Ovary (tissue), 9 donors: Measurements from ENCODE around the gene CFLAR. TPM values are rescaled to one million over a fixed set of nuclear protein-coding genes. Genes with fewer than 3 reads are reported as not detected.

Experiments
- DNase-seq, 5 donors: peaks; one replicate each; pipeline ENCODE4 v3.0.0-alpha.2; 2019 to 2020
- H3K27ac ChIP-seq, 2 donors: fragments of 200-600 bp; one replicate each; pipeline versions ENCODE4 v1.5.1 to v1.8.0; 2019 to 2022
- H3K27me3 ChIP-seq: fragments of 200-600 bp; one replicate; pipeline ENCODE4 v1.8.0; 2022
- H3K36me3 ChIP-seq: fragments of 200-600 bp; sonication (generic); one replicate; pipeline ENCODE4 v1.5.1; 2019
- H3K4me1 ChIP-seq: one replicate; pipeline ENCODE4 v1.8.1; 2013; ENCODE audit warnings: mild to moderate bottlenecking, moderate library complexity; ENCODE audit not compliant: insufficient read depth
- H3K4me3 ChIP-seq: fragments of 200-600 bp; sonication (generic); one replicate; pipeline ENCODE4 v1.5.1; 2017
- H3K9me3 ChIP-seq, 2 donors: fragments of 200-600 bp in 1 of 2; sonication (generic) in 1 of 2; one replicate each; pipeline versions ENCODE4 v1.5.1 to v1.8.1; 2013 to 2019; ENCODE audit warnings: mild to moderate bottlenecking in 1 of 2, moderate library complexity in 1 of 2
- CTCF ChIP-seq, 3 donors: fragments of 450-650 bp in 2 of 3; fragments of 200-600 bp in 1 of 3; IDR thresholded peaks; one replicate each; pipeline versions ENCODE4 v1.5.1 to v1.8.0; 2016 to 2022; ENCODE audit warnings: antibody characterized with exemption in 3 of 3, mild to moderate bottlenecking in 1 of 3
- EP300 ChIP-seq: sonication (generic); formaldehyde crosslinking; IDR thresholded peaks from one replicate; pipeline ENCODE4 v1.6.1; 2017; ENCODE audit warnings: antibody characterized with exemption
- POLR2A ChIP-seq: fragments of 450-650 bp; IDR thresholded peaks from one replicate; pipeline ENCODE4 v1.6.1; 2017; ENCODE audit warnings: antibody characterized with exemption, mild to moderate bottlenecking, moderate library complexity
- WGBS, 3 donors: extraction: QIAGEN DNeasy Blood & Tissue Kit in 1 of 3; methylation state at CpG; one replicate each; pipeline versions ENCODE4 v1.1.5 to v1.1.7; 2013 to 2017; 5-methylcytosine and 5-hydroxymethylcytosine counted together
- intact Hi-C, 4 donors: fragments of 100-400 bp; cut with DNase I; formaldehyde crosslinking; loops; one replicate each; pipeline versions ENCODE4 v1.11.0 to v1.15.1; 2022 to 2023
- polyA plus RNA-seq, 2 donors: library from polyadenylated mRNA; stranded (reverse); fragments of 200-250 nt in 1 of 2; fragments of 350-450 nt in 1 of 2; fragmentation: Illumina TruSeq in 1 of 2; extraction: RNeasy Lipid Tissue Mini Kit (QIAGEN cat#74804) in 1 of 2; gene quantifications; one replicate each; pipeline ENCODE4 v1.2.3, GENCODE V29; 2013 to 2014
- total RNA-seq, 7 donors: library from RNA; depleted of rRNA in 2 of 7; stranded (reverse); fragments of >200 nt in 2 of 7; fragmentation: NEBNext Ultra II Directional in 3 of 7; extraction: Animal tissue kit (Norgen Biotek cat#: 25700) in 3 of 7; gene quantifications; one replicate each; pipeline versions ENCODE4 v1.1.0 to v1.2.4, GENCODE V29; 2016 to 2023
- donor health status: DM: no; HTN: no; CAD: no; lungs with moderate emphysema.
- donor health status: DM: no; HTN: no; CAD: no.
- donor health status: Bipolar disorder and iron deficiency.
- donor health status: DM: yes; HTN: yes; CAD: no.
- donor health status: DM: no; HTN: no; CAD: no.
- donor health status: DM: yes; HTN: yes; CAD: no.

Gene CFLAR
- total and polyA plus RNA-seq, 9 donors = 26.7 to 111 (median 67.9) TPM

GRCh38 chr2:201150454-201151020 is 34.6 kb downstream of the CFLAR start:
- WGBS, 3 donors = 94 to 97% (median 94%) methylated on average over 3 of the region's 3 CpGs
- H3K4me1 ChIP-seq = peaks cover 2% of the 10 kb centered on the region
- no peaks in the 10 kb centered on the region for H3K9me3 ChIP-seq
- H3K36me3 ChIP-seq = no peaks in the 10 kb centered on the region
- no peak for DNase-seq
- no peak for TF ChIP-seq EP300
- no peak for TF ChIP-seq CTCF (IDR thresholded peaks at IDR 0.05)
- intact Hi-C loops = no loop called here
- no peaks in the 10 kb centered on the region for H3K27me3 ChIP-seq
- no peak overlapping the region for H3K4me3 ChIP-seq
- H3K27ac ChIP-seq = no peak overlapping the region

GRCh38 chr2:201151127-201151981 is 35.4 kb downstream of the CFLAR start:
- DNase-seq = no peak
- Histone ChIP-seq H3K4me3 (no peak overlapping the region), H3K4me1 (peaks cover 2% of the 10 kb centered on the region), H3K9me3 (no peaks in the 10 kb centered on the region), H3K36me3 (no peaks in the 10 kb centered on the region), H3K27me3 (no peaks in the 10 kb centered on the region), H3K27ac (no peak overlapping the region)
- 55 to 60% (median 60%) methylated on average over 8 of the region's 8 CpGs for WGBS, 3 donors
- TF ChIP-seq EP300 (no peak), POLR2A (no peak), CTCF (IDR thresholded peaks at IDR 0.05) (no peak)
- intact Hi-C loops = no loop called here

- Histone ChIP-seq H3K27ac (no peak overlapping the region), H3K4me1 (peaks cover 2% of the 10 kb centered on the region), H3K9me3 (no peaks in the 10 kb centered on the region), H3K36me3 (no peaks in the 10 kb centered on the region), H3K4me3 (no peak overlapping the region), H3K27me3 (no peaks in the 10 kb centered on the region)
- intact Hi-C loops = no loop called here
- no peak for DNase-seq
- TF ChIP-seq CTCF (IDR thresholded peaks at IDR 0.05) (no peak), EP300 (no peak), POLR2A (no peak)
- 96 to 98% (median 96%) methylated on average over 1 of the region's 1 CpG for WGBS, 3 donors
Measured at GRCh38 chr2:201152517-201152916, 36.6 kb downstream of the CFLAR start.

- 84 to 94% (median 94%) methylated on average over 6 of the region's 6 CpGs for WGBS, 3 donors
- H3K9me3 ChIP-seq = no peaks in the 10 kb centered on the region
Measured at GRCh38 chr2:201152999-201153815, 37.2 kb downstream of the CFLAR start.

More at GRCh38 chr2:201152999-201153815, 37.2 kb downstream of the CFLAR start:
- H3K4me3 ChIP-seq = no peak overlapping the region
- no peak for DNase-seq
- TF ChIP-seq POLR2A (no peak), EP300 (no peak), CTCF (IDR thresholded peaks at IDR 0.05) (no peak)
- no peaks in the 10 kb centered on the region for H3K36me3 ChIP-seq
- no peaks in the 10 kb centered on the region for H3K27me3 ChIP-seq
- intact Hi-C loops = no loop called here
- H3K27ac ChIP-seq = no peak overlapping the region
- peaks cover 8% of the 10 kb centered on the region for H3K4me1 ChIP-seq
